ENCODE data around the gene CA4.
A peak's percentile ranks its signal among the peaks of the same experiment; 100 is the strongest.
"Not testable (repeated sequence)": the region's sequence is repeated elsewhere in the genome, so short reads cannot be mapped to it uniquely, and the experiment has no call there.

The CA4 gene

DNA sequence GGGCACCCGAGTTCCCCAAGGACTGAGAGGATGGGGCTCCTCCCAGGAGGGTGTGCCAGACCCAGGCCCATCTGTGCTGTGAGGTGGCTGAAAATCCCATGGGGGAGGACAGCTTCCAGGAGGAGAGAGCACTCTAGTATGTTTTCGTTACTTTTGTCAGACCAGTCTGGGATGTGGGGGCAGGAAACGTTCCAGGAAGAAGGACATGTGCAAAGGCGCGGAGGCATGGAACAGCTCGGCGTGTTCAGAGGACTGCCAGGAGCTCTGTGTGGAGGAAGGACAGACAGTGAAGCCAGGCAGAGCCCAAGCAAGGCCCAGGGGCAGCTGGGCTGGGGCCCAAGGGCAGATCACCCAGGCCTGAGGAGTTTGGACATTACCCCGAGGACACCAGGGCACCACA, 7.0 kb downstream of the CA4 start:
- no peak for DNase-seq

DNA sequence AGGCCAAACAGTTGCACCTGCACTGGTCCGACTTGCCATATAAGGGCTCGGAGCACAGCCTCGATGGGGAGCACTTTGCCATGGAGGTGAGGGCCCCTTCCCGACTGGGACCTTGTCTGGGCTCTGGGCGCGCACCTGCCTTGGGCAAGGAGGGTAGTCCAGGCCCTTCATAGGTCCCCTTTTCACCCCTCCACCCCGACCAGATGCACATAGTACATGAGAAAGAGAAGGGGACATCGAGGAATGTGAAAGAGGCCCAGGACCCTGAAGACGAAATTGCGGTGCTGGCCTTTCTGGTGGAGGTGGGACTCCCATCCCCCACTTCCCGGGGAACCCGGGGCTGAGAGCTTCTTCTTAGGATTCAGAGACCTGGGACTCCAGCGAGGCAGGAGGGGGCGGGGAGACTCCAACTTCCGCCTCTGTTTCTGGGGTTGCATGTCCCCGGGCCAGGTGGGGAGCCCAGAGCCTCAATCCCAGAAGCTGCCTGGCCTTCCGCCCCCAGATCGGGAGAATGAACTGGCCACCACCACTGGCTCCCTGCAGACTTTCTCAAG, 7.8 kb downstream of the CA4 start:
- DNase-seq: no peak

- DNase-seq: no peak
These were observed 9.1 kb downstream of the CA4 start for GRCh38 chr17:60158751-60159478.

- no peak for DNase-seq
These were observed 9.7 kb downstream of the CA4 start for GRCh38 chr17:60159479-60159866.

DNA sequence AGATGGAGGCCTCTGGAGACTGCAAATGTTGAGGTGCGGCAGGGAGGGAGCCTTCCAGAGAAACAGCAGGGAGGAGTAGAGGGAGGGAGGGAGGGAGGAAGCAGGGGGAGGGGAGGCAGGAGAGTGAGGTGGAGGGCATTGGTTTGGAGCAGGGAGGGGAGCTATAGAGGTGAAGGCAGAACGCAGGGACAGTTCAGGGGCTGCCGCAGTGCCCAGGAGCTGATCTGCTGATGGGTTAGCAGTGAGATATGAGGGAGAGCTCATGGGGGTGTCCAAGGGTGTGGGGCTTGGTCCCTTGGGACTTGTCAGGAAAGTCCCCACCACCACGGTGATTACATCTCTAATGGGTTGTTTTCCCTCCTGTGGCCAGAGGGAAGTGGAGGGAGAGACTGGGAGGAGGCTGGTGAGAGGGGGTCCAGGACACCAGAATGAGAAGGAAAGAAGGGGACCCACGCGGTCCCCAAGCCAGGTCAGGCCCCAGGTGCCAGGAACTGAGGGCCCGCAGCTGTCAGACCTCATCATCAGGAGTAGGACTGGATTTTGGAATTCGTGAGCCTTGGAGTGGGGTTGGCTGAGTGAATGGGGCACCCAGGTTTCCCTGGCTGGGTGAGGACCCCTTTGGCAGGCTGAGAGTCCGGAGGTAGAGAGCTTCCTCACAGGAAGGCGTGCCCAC, 11.2 kb downstream of the CA4 start:
- DNase-seq: no peak

DNA sequence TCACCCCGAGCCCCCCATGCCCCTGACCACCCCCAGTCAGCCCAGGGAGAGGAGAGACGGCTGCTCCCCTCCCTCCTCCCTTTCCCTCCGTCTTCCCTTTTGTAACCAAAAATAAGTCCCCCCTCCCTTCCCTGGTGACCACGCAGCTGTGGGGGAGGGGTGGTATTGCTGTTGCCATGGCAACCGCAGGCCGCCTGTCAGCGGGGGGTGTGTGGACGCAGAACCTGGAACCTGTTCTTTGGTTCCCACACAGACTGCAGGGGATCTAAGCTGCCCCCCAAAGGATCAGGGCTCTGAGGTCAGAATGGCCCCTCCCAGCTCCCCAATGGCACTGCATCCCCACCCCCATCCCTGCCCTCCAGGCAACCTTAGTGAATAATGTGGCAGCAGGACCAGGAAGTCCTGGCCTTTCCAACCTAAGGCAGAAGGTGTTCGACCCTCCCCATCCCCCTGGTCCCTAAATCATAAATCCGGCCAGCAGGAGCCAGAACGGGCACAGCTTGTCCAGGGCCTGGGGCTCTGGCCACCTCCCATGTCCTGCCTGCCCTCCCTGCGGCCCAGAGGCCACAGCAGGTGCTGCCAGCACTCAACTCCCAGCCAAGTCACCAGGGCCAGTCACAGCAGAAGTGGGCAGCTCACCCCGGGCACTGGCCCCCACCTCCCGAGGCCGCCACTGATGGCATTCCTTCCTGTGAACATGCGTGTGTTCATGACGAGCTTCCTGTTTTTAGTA, 12.0 kb downstream of the CA4 start:
- DNase-seq: no peak

- no peak for DNase-seq
These were observed 13.5 kb downstream of the CA4 start for GRCh38 chr17:60163108-60163784.

GRCh38 chr17:60164164-60164563, 14.4 kb downstream of the CA4 start:
- no peak for DNase-seq

DNA sequence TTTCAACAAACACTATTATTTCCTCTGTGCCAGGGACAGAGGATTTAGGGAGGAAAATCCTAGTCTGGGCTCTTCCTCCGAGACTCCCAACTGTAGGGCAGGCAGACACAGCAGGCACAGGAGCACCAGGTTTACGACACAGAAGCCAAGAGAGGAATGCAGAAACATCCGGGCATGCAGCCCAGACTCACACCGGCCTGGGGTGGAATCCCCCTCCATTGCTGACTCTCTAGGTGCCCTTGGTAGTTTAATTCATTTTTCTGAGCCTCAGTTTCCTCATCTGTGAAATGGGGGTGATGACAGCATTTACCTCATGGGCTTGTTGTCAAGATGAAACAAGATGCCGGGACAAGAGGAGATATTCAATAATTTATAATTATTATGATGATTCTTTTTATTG, 14.9 kb downstream of the CA4 start:
- DNase-seq: no peak

DNA sequence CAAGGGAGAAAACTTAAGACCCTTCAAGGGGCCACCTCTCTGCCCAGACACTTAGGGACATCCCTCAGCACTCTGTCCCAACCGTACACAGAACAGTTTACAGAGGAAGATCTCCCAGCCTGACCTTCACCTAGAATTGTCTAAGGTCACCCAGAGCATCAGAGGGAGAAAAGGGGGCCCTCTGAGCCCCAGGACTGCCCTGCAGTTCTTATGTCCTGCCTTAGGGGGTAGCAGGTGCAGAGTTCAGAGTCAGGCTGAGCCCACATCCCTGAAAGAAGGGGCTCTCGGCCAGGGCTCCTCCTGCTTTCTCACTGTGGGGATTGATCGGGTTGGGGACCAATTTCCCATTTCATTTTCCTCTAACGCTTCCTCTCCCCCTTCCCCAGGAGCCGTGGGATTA, 15.4 kb downstream of the CA4 start:
- no peak for DNase-seq

DNA sequence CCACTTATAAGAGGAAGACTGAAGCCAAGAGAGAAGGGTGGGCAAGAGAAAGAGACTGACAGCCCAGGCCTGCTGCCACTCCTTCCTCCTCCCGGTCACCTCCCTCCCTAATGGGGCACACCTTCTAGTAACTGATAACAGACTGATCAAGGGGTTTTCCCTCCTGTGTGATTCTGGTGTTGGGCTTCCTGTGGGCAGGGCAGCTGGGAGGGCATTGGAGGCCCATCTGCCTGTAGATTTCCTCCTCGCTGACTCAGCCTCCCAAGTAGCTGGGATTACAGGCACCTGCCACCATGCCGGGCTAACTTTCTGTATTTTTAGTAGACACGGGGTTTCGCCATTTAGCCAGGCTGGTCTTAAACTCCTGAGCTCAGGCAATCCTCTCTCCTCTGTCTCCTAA, 16.2 kb downstream of the CA4 start:
- DNase-seq: no peak

GRCh38 chr17:60167065-60167741, 17.4 kb downstream of the CA4 start:
- DNase-seq: no peak

- DNase-seq: no peak
These were observed 18.9 kb downstream of the CA4 start for GRCh38 chr17:60168654-60169053.

DNA sequence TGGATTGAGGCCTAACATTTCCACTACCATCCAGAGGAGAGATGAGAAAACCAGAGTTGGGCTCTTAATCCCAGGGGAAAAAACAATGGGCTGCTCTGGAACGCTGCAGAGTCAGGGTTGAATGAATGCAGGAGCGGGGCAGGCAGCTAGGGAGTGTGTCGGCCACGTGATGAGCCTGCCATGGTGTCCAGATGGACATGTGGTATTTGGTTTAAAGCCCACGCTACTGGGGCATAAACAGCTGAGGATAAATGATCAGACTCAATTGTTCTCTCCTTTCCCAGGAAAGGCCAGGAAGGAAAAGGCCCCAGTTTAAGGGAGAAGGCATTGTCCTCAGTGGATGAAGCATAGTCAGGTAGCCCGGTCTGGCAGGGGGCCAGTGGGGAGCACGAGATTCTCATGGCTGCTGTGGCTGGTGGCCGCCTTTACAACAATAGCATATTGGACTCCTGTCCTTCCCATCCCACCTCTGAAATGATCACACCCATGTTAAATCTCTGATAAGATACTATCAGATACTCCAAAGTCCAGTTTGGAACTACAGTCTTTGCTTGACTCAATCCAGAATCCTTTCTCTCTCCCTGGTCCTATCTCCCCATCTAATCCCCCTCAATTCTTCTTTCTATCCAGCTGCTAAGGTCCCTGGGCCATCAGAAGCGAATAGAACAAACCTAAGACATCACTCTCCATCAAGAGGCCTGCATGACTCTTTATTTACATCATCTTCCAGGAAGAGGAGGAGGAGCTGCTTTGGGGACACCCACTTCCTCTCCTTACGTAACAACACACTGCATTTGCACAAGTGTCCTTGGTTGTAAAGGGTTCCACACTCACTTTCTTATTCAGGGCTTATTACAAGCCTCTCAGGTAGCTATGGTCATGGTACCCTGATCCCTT, 20.4 kb downstream of the CA4 start:
- no peak for DNase-seq

DNA sequence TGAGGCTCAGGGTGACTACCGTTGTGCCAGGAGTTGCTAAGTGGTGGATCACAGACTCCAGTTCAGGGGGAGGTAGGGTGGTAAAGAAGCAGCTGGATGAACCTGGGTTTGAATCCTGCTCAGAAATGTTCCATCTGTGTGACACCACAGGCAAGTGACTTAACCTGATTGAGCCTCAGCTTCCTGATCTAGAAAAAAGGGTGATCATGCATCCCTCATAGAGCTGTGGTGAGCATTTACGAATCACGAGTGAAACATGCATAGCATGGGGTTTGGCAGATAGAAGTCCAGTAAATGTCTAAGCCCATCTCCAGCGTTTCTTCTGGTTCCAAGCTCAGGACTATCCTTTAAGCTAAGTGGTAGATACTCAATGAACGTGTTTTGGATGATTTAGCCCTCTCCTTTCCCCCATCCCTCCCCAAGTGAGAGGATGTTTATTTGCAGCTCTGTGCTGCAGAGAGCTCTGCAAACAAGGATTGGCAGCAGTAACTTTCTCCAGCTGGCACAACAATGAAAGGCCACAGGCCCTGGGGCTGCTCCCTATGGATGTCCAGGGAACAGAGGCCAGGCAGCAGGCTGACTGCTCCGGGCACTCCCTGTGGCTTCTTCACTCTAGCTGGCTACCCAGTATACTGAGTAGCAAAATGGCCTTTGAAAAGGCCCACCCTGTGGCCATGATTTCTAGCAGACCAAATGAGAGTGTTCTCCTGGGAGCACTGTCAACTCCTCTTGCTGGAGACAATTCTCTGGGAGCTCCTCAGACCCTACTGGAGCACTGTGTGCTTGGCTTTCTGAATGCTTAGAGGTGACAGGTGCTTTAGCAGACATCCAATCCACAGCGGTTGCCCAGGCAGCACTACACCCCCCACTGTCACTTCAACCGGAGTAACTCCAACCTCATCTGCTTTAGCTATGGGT, 21.3 kb downstream of the CA4 start:
- no peak for DNase-seq

GRCh38 chr17:60171753-60172079, 21.9 kb downstream of the CA4 start:
- DNase-seq: no peak

GRCh38 chr17:60173304-60173819, 23.6 kb downstream of the CA4 start:
- DNase-seq: peak; percentile 8

DNA sequence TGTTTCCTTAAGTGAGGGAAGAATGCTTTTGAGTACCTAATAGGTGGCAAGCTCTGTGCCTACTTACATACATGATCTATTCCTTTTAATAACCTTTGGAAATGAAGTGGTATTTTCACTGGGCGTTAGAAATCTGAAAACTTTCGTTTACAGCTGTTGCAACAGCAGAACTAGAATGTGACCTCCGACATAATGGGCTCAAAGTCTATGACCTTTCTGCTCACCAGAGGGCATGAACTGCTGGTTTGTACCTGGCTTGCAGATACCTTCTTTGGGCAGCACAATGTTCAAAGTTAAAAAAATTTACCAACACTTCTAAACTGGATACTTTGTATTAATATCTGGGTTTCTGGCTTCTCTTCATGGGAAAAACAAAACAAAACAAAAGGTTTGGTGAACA, 24.3 kb downstream of the CA4 start:
- no peak for DNase-seq

DNA sequence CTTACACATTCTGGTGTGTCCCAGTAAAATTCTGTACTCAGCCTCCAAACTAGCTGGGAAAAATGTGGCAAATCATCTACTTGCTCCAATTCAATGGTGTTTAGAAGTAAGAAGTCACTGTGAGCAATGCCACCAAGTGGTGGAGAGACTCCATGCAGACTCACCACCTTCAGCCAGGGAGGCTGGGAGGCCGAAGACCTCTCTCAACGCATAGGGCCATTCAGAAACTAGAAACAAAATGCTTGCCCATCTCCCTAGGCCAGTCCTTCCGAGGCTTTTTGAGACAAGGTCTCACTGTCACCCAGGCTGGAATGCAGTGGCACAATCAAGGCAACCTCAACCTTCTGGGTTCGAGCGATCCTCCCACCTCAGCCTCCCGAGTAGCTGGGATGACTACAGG, 25.0 kb downstream of the CA4 start:
- DNase-seq: not testable (repeated sequence)

- not testable (repeated sequence) for DNase-seq
These were observed 27.0 kb downstream of the CA4 start for GRCh38 chr17:60176763-60177162.

Measured in NCI-H1105 treated with DMSO at 0.1 percent for 48 hours (cell line).